ENCODE results near the gene PRR35. TPM values are rescaled to one million over a fixed set of nuclear protein-coding genes. Genes with fewer than 3 reads are reported as not detected.

Gene PRR35
- total RNA-seq, 1 experiment from 2014 or later: not detected

GRCh38 chr16:527015-527903, 32.9 kb upstream of the PRR35 start, which contains the start of gene CAPN15:
CAPN15 (plus strand) TSS chr16:527712; CDS start chr16:546839, 19,127 bp downstream.
- peak within 1 kb of the TSS; percentile 94 for H3K4me3 ChIP-seq (ENCODE audit: low read length)
- no peaks in the 10 kb centered on the region for H3K27me3 ChIP-seq (ENCODE audit: low read length)
- H2AFZ ChIP-seq (ENCODE audit: low read length): 0 out of 2 replicates have a peak within 1 kb of the TSS, but pooled peaks have one; percentile 30
- peak within 1 kb of the TSS; percentile 84 for H3K27ac ChIP-seq (ENCODE audit: low read length)
- TF ChIP-seq CTCF (conservative IDR thresholded peaks at IDR 0.05; ENCODE audit: low read depth, low read length) (no peak), EZH2 (IDR thresholded peaks at IDR 0.05; ENCODE audit: low read length, unreplicated experiment) (no peak), EZH2phosphoT487 (IDR thresholded peaks at IDR 0.05; ENCODE audit: borderline replicate concordance, low read length) (no peak)
- peak; percentile 62 for ATAC-seq
- H3K9me3 ChIP-seq (ENCODE audit: low read length): no peaks in the 10 kb centered on the region
- POLR2A ChIA-PET (ENCODE audit: unreplicated experiment): no interaction called here
- peak; percentile 69 for DNase-seq
- H3F3A ChIP-seq (ENCODE audit: low read length, unreplicated experiment): no peaks in the 10 kb centered on the region
- H3K36me3 ChIP-seq (ENCODE audit: low read depth, low read length): no peaks in the 10 kb centered on the region
- peaks cover 26% of the 10 kb centered on the region for H3K4me1 ChIP-seq (ENCODE audit: insufficient read depth, low read length)
- H3K4me2 ChIP-seq (ENCODE audit: low read length): peak within 1 kb of the TSS; percentile 100
- BruUV-seq (replicated peaks): no TSS peak
- intact Hi-C loops (cut with micrococcal nuclease): loop anchor here (10.0 kb wide), 1 partner anchor 58 kb away; no protein-coding TSS in a partner anchor
- CTCF ChIA-PET: interaction anchor here (0.7 kb wide), 1 partner anchor 109 kb away, joined by 3 read pairs; no protein-coding TSS in a partner anchor
- peaks cover 69% of the 10 kb centered on the region for H3K79me2 ChIP-seq (ENCODE audit: low read length)
- H3K9ac ChIP-seq (ENCODE audit: low read length): peak within 1 kb of the TSS; percentile 98
- no peaks in the 10 kb centered on the region for H3K9me2 ChIP-seq (replicated peaks; ENCODE audit: low read length)
- H4K20me1 ChIP-seq (ENCODE audit: low read length): peaks cover 23% of the 10 kb centered on the region

GRCh38 chr16:528111-529011, 31.8 kb upstream of the PRR35 start:
- peak; percentile 16 for ATAC-seq
- H3F3A ChIP-seq (ENCODE audit: low read length, unreplicated experiment): no peaks in the 10 kb centered on the region
- H3K9me3 ChIP-seq (ENCODE audit: low read length): no peaks in the 10 kb centered on the region
- peak overlapping the region; percentile 79 for H3K27ac ChIP-seq (ENCODE audit: low read length)
- ChIA-PET CTCF (no interaction called here), POLR2A (ENCODE audit: unreplicated experiment) (no interaction called here)
- no peak for TF ChIP-seq CTCF (conservative IDR thresholded peaks at IDR 0.05; ENCODE audit: low read depth, low read length)
- TF ChIP-seq EZH2 (IDR thresholded peaks at IDR 0.05; ENCODE audit: low read length, unreplicated experiment): no peak
- TF ChIP-seq EZH2phosphoT487 (IDR thresholded peaks at IDR 0.05; ENCODE audit: borderline replicate concordance, low read length): no peak
- H2AFZ ChIP-seq (ENCODE audit: low read length): no peak overlapping the region
- TSS peak; percentile 42 for BruUV-seq (replicated peaks)
- no peaks in the 10 kb centered on the region for H3K9me2 ChIP-seq (replicated peaks; ENCODE audit: low read length)
- H3K4me2 ChIP-seq (ENCODE audit: low read length): peak overlapping the region; percentile 98
- H3K27me3 ChIP-seq (ENCODE audit: low read length): no peaks in the 10 kb centered on the region
- peak overlapping the region; percentile 96 for H3K9ac ChIP-seq (ENCODE audit: low read length)
- peaks cover 23% of the 10 kb centered on the region for H4K20me1 ChIP-seq (ENCODE audit: low read length)
- peaks cover 26% of the 10 kb centered on the region for H3K4me1 ChIP-seq (ENCODE audit: insufficient read depth, low read length)
- intact Hi-C loops (cut with micrococcal nuclease): loop anchor here (10.0 kb wide), 1 partner anchor 56 kb away; no protein-coding TSS in a partner anchor
- DNase-seq: peak; percentile 39
- peaks cover 79% of the 10 kb centered on the region for H3K79me2 ChIP-seq (ENCODE audit: low read length)
- H3K36me3 ChIP-seq (ENCODE audit: low read depth, low read length): no peaks in the 10 kb centered on the region
- peak overlapping the region; percentile 94 for H3K4me3 ChIP-seq (ENCODE audit: low read length)
